ENCODE data around the gene UNC13A.

- TF ChIP-seq CTCF (conservative IDR thresholded peaks at IDR 0.05; ENCODE audit: low read depth, low read length) (no peak), EZH2 (IDR thresholded peaks at IDR 0.05; ENCODE audit: borderline replicate concordance, low read depth, low read length, poor library complexity, severe bottlenecking) (no peak)
Measured at GRCh38 chr19:17676295-17676694, 11.9 kb downstream of the UNC13A start.
